GM19438 (cell line): ENCODE results near the gene MYLK4.

Experiments used
- ATAC-seq: cut with Tn5 transposase; IDR thresholded peaks from one replicate; pipeline ENCODE4 v1.9.1; 2021; ENCODE audit warnings: low read depth; ENCODE audit not compliant: unreplicated experiment

The MYLK4 gene

GRCh38 chr6:2713473-2714110 lies 37.1 kb downstream of the MYLK4 start:
- ATAC-seq, result no peak

GRCh38 chr6:2712102-2712501 lies 38.6 kb downstream of the MYLK4 start:
- no peak for ATAC-seq

GRCh38 chr6:2710412-2710811 lies 40.3 kb downstream of the MYLK4 start:
- no peak for ATAC-seq

- ATAC-seq, result no peak
These were observed 42.3 kb downstream of the MYLK4 start for GRCh38 chr6:2708456-2708855.

- ATAC-seq, result no peak
These were observed 44.2 kb downstream of the MYLK4 start for GRCh38 chr6:2706558-2706957.

- ATAC-seq, result no peak
These were observed 45.5 kb downstream of the MYLK4 start for GRCh38 chr6:2705256-2705655.

- no peak for ATAC-seq
These were observed 53.4 kb downstream of the MYLK4 start for GRCh38 chr6:2697291-2697690.

GRCh38 chr6:2695454-2696095 lies 55.1 kb downstream of the MYLK4 start:
- ATAC-seq, result no peak

- no peak for ATAC-seq
These were observed 57.5 kb downstream of the MYLK4 start for GRCh38 chr6:2693231-2693630.

- no peak for ATAC-seq
These were observed 62.2 kb downstream of the MYLK4 start for GRCh38 chr6:2688401-2689064.

- ATAC-seq, result no peak
These were observed 63.3 kb downstream of the MYLK4 start for GRCh38 chr6:2687456-2687855.

GRCh38 chr6:2686515-2686914 lies 64.2 kb downstream of the MYLK4 start:
- ATAC-seq, result no peak

GRCh38 chr6:2684766-2685754 lies 65.7 kb downstream of the MYLK4 start:
- no peak for ATAC-seq

- ATAC-seq, result no peak
These were observed 66.5 kb downstream of the MYLK4 start for GRCh38 chr6:2684103-2684749.

GRCh38 chr6:2680264-2680922 lies 70.3 kb downstream of the MYLK4 start:
- ATAC-seq, result no peak

- no peak for ATAC-seq
These were observed 73.6 kb downstream of the MYLK4 start for GRCh38 chr6:2677080-2677593.

- no peak for ATAC-seq
These were observed 74.7 kb downstream of the MYLK4 start for GRCh38 chr6:2676048-2676447.

GRCh38 chr6:2674857-2675256 lies 75.9 kb downstream of the MYLK4 start:
- no peak for ATAC-seq

GRCh38 chr6:2669067-2669700 lies 81.5 kb downstream of the MYLK4 start:
- no peak for ATAC-seq
